OCI-LY1 (cell line): ENCODE results near the gene TMEM208.

Experiments
- H2AFZ ChIP-seq: fragments of 200-600 bp; sonication (generic), shearing (Covaris generic); 2 replicates; pipeline ENCODE4 v1.6.0; 2014; ENCODE audit warnings: antibody characterized with exemption, mild to moderate bottlenecking, low read length
- H3F3A ChIP-seq: fragments of 200-600 bp; sonication (generic), shearing (Covaris generic); 2 replicates; pipeline ENCODE4 v1.6.0; 2014; ENCODE audit warnings: mild to moderate bottlenecking, antibody characterized with exemption, low read length, moderate library complexity; ENCODE audit not compliant: insufficient read depth
- H3K27ac ChIP-seq: fragments of 200-600 bp; sonication (generic); 2 replicates; pipeline ENCODE4 v1.5.1; 2014; ENCODE audit warnings: low read length, mixed run types, mild to moderate bottlenecking, low read depth; ENCODE audit not compliant: poor library complexity, severe bottlenecking
- H3K27me3 ChIP-seq: fragments of 200-600 bp; sonication (generic); 2 replicates; pipeline ENCODE4 v1.6.0; 2014; ENCODE audit warnings: antibody characterized with exemption, mild to moderate bottlenecking, low read length, moderate library complexity; ENCODE audit not compliant: insufficient read depth
- H3K36me3 ChIP-seq: fragments of 200-600 bp; sonication (generic); 2 replicates; pipeline ENCODE4 v1.6.1; 2014; ENCODE audit warnings: mild to moderate bottlenecking, antibody characterized with exemption, low read length, moderate library complexity, mixed read lengths; ENCODE audit not compliant: insufficient read depth
- H3K4me1 ChIP-seq: fragments of 200-600 bp; sonication (generic); 2 replicates; pipeline ENCODE4 v1.5.1; 2014; ENCODE audit warnings: mild to moderate bottlenecking, low read length, moderate library complexity; ENCODE audit not compliant: insufficient read depth, severe bottlenecking
- H3K4me2 ChIP-seq: fragments of 200-600 bp; sonication (generic), shearing (Covaris generic); 2 replicates; pipeline ENCODE4 v1.6.1; 2014; ENCODE audit warnings: low read length
- H3K4me3 ChIP-seq: fragments of 200-600 bp; sonication (generic); 2 replicates; pipeline ENCODE4 v1.5.1; 2014; ENCODE audit warnings: low read length, low read depth, mild to moderate bottlenecking, mixed read lengths; ENCODE audit not compliant: poor library complexity, severe bottlenecking
- H3K79me2 ChIP-seq: fragments of 200-600 bp; shearing (Covaris generic); 2 replicates; pipeline ENCODE4 v1.6.1; 2016; ENCODE audit warnings: mixed run types, low read length, mixed read lengths; ENCODE audit not compliant: insufficient read depth
- H3K9ac ChIP-seq: fragments of 200-600 bp; sonication (generic), shearing (Covaris generic); 2 replicates; pipeline ENCODE4 v1.6.1; 2014; ENCODE audit warnings: mild to moderate bottlenecking, low read length, mixed read lengths
- H3K9me2 ChIP-seq: fragments of 200-600 bp; sonication (generic), shearing (Covaris generic); 2 replicates; pipeline ENCODE4 v1.6.1; 2014; ENCODE audit warnings: low read depth, mild to moderate bottlenecking, low read length, mixed read lengths
- H3K9me3 ChIP-seq: fragments of 200-600 bp; shearing (Covaris generic); 2 replicates; pipeline ENCODE4 v1.6.1; 2014; ENCODE audit warnings: low read length, mixed read lengths
- H4K20me1 ChIP-seq: fragments of 200-600 bp; sonication (generic), shearing (Covaris generic); 2 replicates; pipeline ENCODE4 v1.6.0; 2016; ENCODE audit warnings: mild to moderate bottlenecking, low read length; ENCODE audit not compliant: insufficient read depth
- EZH2 ChIP-seq: fragments of 200-600 bp; sonication (generic), shearing (Covaris generic); IDR thresholded peaks from 2 replicates; pipeline ENCODE4 v1.8.0; 2017; ENCODE audit warnings: borderline replicate concordance, mixed run types, mild to moderate bottlenecking, antibody characterized with exemption, low read length, moderate library complexity, mixed read lengths
- TF ChIP-seq, protein P1 (sequence below): fragments of 200-600 bp; sonication (generic), shearing (Covaris generic); IDR thresholded peaks from 2 replicates; pipeline ENCODE4 v1.5.1; 2017; ENCODE audit warnings: mild to moderate bottlenecking, antibody characterized with exemption, low read length, moderate library complexity, mixed read lengths

The TMEM208 gene

DNA sequence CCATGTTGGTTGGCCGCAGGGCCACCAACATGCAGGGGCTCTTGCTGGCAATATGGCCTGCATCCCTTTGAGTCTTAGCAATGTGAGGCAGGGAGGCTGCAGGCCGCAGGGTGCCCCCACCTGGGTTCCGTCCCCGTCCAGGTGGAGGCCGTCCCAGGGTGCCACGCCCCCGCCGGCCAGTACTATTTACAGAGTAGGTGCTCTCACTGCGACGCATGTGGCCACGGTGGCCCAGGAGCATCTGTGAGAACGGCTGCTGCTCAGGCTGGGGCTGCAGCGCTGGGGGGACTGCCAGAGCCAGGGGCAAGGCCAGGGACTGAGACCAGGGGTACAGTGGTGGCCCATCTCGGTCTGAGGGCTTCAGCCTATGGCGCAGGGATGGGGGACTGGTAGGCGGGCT is 46.8 kb upstream of the TMEM208 start:
- H2AFZ ChIP-seq: no peak overlapping the region
- no peaks in the 10 kb centered on the region for H3K79me2 ChIP-seq
- H3K9ac ChIP-seq: no peak overlapping the region
- H4K20me1 ChIP-seq: no peaks in the 10 kb centered on the region
- no peaks in the 10 kb centered on the region for H3K36me3 ChIP-seq
- H3F3A ChIP-seq: no peaks in the 10 kb centered on the region
- TF ChIP-seq EZH2: no peak
- TF ChIP-seq, protein P1, sequence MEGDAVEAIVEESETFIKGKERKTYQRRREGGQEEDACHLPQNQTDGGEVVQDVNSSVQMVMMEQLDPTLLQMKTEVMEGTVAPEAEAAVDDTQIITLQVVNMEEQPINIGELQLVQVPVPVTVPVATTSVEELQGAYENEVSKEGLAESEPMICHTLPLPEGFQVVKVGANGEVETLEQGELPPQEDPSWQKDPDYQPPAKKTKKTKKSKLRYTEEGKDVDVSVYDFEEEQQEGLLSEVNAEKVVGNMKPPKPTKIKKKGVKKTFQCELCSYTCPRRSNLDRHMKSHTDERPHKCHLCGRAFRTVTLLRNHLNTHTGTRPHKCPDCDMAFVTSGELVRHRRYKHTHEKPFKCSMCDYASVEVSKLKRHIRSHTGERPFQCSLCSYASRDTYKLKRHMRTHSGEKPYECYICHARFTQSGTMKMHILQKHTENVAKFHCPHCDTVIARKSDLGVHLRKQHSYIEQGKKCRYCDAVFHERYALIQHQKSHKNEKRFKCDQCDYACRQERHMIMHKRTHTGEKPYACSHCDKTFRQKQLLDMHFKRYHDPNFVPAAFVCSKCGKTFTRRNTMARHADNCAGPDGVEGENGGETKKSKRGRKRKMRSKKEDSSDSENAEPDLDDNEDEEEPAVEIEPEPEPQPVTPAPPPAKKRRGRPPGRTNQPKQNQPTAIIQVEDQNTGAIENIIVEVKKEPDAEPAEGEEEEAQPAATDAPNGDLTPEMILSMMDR: no peak
- no peak overlapping the region for H3K4me3 ChIP-seq
- no peak overlapping the region for H3K27ac ChIP-seq
- H3K4me1 ChIP-seq: peaks cover 26% of the 10 kb centered on the region
- peaks cover 11% of the 10 kb centered on the region; the same call in 1 of the 2 replicates for H3K27me3 ChIP-seq
- no peak overlapping the region for H3K4me2 ChIP-seq
- H3K9me2 ChIP-seq: no peaks in the 10 kb centered on the region
- H3K9me3 ChIP-seq: no peaks in the 10 kb centered on the region

DNA sequence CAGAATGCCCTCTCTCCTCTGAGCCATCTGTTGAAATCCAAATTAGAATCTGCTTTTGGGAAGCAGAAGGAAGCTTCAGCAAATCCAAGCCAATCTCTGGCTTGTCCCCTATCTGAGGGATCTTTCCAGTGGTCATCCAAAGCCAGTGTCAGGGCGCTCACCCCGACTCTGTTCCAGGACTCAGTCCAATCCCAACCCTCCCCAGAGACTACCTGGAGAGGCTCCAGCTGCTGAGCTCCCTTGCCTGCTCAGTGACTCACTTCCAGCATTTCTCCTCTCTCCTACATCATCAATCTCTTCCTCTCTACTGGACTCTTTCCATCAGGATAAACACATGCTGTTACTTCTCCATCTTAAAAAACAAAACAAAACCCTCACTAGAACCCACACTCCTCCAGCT is 45.6 kb upstream of the TMEM208 start:
- Histone ChIP-seq H3F3A (no peaks in the 10 kb centered on the region), H3K9me3 (no peaks in the 10 kb centered on the region), H3K9me2 (no peaks in the 10 kb centered on the region), H3K4me3 (no peak overlapping the region), H3K27me3 (peaks cover 9% of the 10 kb centered on the region; the same call in 1 of the 2 replicates), H4K20me1 (no peaks in the 10 kb centered on the region), H2AFZ (no peak overlapping the region), H3K9ac (no peak overlapping the region), H3K4me1 (peaks cover 26% of the 10 kb centered on the region), H3K79me2 (no peaks in the 10 kb centered on the region), H3K27ac (no peak overlapping the region), H3K4me2 (no peak overlapping the region), H3K36me3 (no peaks in the 10 kb centered on the region)
- no peak for TF ChIP-seq EZH2
- TF ChIP-seq, protein P1: no peak

DNA sequence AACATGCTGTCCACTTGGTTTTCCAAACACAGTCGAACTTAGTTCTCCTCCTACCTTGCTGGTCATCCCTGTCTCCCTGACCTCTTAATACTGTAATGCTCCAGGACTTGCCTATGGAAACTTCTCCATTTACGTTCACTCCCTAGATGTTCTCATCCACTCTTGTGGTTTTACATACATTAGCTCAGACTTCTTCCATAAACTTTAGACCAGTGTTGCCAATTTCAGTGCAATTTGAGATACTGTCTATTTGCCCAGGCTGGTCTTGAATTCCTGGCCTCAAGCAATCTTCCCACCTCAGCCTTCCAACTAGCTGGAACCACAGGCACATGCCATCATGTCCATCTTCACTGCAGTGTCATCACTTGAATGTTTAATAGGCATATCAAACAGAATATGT is 44.6 kb upstream of the TMEM208 start:
- no peaks in the 10 kb centered on the region for H3K36me3 ChIP-seq
- H3K27me3 ChIP-seq: peaks cover 5% of the 10 kb centered on the region; the same call in 1 of the 2 replicates
- H3K4me3 ChIP-seq: no peak overlapping the region
- H3K9me3 ChIP-seq: no peaks in the 10 kb centered on the region
- H3K79me2 ChIP-seq: no peaks in the 10 kb centered on the region
- no peaks in the 10 kb centered on the region for H3F3A ChIP-seq
- peaks cover 26% of the 10 kb centered on the region for H3K4me1 ChIP-seq
- no peak overlapping the region for H3K27ac ChIP-seq
- no peak overlapping the region; the same call in 1 of the 2 replicates for H3K9ac ChIP-seq
- H3K4me2 ChIP-seq: peak overlapping the region; percentile 82
- H3K9me2 ChIP-seq: no peaks in the 10 kb centered on the region
- no peak overlapping the region for H2AFZ ChIP-seq
- no peak for TF ChIP-seq EZH2
- TF ChIP-seq, protein P1: no peak
- no peaks in the 10 kb centered on the region for H4K20me1 ChIP-seq
